HG03135 (cell line): Measurements from ENCODE around the gene PIGC.
A peak's percentile ranks its signal among the peaks of the same experiment; 100 is the strongest.

ENCODE experiments used
- ATAC-seq: cut with Tn5 transposase; IDR thresholded peaks from one replicate; pipeline ENCODE4 v1.9.1; 2021; ENCODE audit warnings: mild to moderate bottlenecking, moderate library complexity; ENCODE audit not compliant: unreplicated experiment

PIGC gene

DNA sequence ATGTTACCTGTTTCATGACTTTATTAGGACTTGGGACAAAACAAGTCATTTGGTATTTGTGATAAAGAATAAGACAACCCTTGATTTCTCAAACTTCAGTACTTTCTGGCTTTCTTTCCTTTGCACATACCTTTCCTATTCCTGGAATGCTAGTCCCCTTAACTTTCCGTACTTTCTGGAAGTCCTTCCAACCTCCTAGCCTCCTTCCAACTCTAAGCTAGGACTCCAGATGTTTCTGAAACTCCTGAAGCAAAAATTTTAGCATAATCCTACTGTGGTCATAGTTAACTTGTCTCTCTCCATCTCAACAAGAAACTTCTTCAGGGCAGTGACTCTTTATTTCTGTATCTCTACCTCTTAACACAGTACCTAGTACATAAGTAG lies 43.2 kb downstream of the PIGC start:
- no peak for ATAC-seq

DNA sequence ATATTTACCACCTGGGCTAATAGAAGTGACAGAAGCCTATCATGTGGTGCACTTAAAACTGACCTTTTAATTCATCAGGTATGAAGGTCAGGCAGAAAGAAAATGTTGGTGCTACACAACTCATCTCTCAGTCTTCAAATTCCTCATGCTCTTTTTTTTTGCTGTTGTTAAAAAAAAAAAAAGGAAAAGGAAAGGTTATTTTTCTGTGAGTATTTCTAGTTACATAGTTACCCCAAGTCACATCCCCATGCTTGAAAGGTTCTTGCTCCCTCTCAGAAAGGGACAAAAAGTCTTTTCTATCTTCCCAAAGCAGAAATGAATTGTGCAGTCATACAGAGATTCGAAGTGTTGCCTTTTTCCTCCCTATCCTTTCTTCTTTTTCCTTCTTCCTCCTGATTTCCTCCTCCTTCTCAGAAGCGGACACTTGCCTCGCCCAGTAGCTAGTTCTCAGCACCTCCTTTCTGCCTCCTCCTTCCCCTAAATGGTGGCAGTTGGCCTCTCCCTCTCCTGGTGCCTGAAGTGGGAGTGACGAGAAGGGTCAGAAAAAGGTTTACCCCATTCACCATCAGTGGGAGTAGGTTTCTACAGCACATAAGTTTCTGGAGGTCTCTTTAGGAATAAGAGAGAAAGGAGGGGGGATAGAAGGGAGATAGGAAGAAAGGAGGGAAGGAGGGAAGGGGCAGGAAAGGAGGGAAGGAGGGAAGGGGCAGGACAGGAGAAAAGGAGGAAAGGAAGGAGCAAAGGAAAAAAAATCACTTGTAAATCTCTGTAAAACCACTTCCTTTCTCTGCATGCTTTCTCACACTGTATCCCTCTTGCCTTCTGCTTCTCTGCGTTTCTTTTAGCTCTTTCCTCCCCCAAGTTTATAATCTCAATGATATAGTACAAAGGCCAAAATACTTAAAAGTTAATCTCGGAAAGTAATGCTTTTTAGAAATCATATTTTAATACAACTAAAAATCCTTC lies 43.8 kb downstream of the PIGC start:
- ATAC-seq = no peak

DNA sequence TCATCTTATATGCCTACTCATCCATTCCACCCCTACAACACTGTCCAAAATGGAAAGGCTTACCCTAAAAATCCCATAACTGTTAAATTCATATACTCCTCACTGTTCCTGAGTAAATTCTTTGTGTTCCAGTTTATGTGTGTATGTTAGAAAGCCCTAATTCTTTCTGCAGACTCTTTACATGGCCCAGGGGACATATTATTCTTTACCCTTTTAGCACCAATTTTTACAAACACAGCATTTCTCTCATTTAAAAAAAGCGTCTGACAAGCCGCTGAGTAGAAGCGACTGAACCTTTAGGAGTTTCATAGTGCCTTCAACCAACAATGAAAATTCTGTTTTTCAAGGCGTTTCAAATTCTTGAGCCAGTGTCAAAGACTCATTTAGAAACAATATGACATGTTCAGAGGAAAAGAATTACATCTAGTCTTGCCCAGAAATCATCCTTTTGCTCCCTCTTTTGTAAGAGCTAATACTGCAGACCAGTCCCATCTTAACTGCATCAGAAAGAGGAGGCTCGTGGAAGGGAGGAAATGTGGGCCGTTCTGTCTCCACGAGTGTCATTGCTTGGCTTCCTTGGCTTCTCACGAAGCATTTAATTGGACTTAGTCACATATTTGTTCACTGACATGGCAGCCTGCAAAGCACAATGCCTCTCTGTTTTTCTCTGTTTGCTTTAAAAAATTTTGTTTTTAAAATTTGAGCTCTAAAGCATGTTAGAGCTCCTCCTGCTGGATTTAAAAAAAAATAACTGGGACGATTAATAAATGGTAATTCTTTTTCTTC lies 44.7 kb downstream of the PIGC start:
- ATAC-seq = no peak

DNA sequence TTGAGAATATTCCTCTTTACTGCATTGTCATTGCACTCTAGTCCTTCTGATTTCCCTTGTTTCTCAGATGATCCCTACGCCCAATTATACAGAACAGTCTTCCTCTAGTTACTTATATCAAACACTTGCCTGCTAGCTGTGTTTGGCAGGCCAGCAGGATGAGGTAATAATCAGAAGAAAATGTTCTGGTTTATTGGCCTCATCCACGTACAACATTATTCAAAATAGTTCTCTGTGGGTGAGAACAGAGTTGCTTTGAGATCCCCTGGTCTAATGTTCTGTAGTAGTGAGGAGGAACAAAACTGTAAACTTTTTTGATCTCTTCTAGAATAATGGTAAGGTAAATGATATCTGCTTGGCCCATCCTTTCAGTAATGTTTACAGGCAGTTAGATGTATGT lies 45.7 kb downstream of the PIGC start:
- no peak for ATAC-seq

DNA sequence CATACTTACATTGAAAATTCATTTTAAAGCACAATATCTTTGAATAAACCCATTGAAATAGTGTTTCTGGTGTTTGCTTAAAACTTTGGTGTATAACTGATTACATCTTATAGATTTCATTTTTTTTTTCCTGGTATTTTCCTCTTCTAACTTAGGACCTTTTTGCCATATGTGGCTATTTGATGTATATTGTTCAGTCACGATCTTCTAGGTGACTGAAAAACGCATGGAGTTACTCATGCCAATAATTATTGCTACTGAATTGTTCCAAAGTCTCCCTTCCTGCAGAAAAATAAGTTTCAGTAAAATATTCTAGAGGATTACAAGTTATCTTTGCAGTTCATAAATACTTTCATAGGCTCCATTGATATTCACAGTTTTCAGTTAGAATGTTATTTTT lies 46.2 kb downstream of the PIGC start:
- no peak for ATAC-seq

DNA sequence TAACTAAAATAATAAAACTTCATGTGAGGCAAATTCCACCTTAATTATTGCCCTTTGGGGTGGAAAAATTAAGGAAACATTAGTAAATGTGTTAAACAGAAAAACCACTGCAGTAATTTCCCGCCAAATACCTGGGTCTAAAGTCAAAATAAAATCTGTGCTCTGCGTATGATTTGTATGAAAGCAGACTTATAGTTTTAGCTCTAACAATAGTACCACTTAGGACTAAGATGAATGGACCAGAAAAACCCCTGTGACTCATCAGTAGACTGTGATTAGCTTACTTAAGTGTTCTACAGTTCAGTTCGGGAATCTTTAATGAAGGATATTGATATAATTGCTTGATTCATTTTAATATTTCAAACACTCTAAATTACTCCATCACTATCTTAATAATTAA lies 46.6 kb downstream of the PIGC start:
- ATAC-seq = no peak

DNA sequence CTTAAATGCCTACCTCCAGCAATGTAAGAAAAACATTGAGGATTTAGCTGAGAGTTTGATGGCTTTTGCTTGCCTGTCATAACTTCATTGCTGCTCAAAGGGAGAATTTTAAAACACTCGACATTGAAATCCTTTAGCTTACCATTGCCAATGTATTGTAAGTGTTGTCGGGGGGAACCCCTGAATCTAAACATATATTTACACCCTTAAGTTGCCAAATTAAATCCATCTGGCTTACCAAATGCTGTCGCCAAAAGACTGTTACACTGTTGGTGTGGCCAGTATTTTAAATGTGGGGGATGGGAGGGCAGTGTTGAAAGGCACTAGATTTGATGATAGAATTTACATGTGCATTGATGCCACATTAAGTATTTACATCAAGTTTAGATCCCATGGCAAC lies 48.3 kb downstream of the PIGC start:
- no peak for ATAC-seq

DNA sequence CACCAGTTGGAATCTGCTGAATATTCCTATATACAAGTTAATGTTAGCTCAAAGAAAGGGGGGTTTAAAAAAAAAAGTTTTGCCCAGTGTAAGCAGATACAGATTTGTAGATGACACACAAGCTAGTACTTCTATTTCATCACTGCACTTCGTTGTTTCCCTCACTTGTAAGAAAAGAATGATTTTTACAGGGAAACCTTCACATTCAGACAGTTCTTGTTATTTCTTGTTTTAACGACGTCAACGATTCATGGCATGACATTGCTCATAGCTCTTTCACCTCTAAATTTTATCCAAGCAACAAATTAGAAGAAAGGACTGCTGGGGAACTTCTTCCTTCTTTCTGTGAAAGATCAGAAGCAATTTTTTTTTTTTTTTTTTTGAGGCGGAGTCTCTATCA lies 49.1 kb downstream of the PIGC start:
- no peak for ATAC-seq

DNA sequence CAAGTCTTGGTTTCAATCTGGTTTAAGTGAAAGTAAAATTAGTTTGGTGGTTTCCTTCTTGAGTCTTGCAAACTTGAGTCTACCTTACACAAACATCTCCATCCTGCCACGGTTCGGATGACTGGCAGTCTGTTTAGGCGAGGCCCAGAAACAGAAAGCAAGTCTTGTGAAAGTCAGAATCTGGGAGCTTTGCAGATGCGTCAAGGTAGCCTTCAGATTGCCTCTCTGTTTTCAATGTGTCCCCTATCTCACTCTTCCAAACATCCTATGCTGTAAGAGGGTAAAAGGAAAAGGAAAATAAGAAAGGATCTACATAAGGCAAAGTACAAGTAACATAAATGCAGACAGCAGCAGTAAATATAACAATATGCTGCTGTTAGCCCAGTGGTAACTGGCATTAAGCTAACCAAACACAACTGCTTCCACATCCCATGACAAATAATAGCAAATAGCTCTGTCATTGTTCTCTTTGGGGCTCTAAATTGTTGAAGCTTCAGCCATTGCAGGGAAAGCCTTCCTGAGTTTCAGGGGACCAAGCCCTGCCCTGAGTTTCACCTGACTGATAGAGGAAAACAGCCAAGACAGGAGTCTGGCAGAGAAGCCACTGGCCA lies 49.6 kb downstream of the PIGC start:
- ATAC-seq = peak; percentile 84

DNA sequence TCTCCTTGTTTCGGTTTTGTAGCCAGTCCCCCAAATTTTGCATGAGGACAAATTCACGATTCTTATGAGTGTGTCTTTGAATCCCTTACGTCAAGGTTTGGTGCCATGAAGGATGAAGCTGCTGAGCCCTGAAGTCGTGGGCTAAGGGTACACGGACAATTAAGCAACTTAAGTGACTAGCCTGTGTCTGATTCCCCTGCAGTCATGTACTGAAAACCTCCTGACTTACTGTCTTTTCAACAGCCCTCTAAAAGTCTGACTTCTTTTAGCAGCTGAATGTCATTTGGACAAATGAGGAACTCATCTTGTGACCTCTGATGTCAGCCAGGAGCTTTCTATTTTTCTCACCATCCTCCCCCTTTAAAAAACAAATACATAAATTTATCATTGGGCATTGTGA lies 50.5 kb downstream of the PIGC start:
- ATAC-seq = no peak

DNA sequence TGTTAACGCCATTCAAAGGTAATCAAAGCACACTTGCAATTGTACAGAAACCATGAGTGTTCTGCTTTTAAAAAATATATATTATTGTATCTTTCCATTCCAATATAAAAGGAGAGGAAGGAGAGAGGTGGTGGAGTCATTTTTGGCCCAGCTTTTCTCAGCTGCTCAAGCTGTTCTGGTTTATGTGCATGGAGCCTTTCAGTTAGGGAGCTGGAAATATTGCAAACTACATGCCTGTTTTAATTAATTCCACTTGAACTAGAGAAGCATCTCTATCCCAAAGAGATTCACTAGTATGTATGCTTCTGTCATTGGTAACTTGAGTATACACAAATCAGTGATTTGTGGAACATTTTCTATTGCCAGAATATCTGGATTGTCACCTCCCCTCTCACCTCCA lies 51.9 kb downstream of the PIGC start:
- ATAC-seq = no peak
